ENCODE measurements around the gene SURF4.
"Not testable (repeated sequence)": the region's sequence is repeated elsewhere in the genome, so short reads cannot be mapped to it uniquely, and the experiment has no call there.

Gene SURF4

DNA sequence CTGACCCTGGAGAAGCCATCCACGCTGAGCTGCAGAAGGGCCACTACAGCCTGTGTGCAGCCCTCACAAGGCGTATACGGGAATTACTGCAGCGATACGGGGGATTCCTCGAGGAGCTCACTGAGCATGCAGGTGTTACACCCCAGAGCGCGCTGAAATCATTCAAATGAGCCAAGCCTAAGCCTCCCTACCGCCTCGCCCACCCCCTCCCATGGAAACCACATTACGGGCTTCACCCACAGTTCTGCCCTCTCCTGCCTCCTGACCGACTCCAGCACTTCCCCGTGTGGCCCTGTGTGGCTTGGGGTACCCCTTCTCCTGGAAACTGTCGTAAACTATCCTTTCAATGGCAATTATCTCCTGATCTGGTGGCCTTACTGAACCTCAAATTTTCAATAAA is 53.2 kb downstream of the SURF4 start:
- H3K4me3 ChIP-seq: no peak overlapping the region
- no peak overlapping the region for H3K27ac ChIP-seq

DNA sequence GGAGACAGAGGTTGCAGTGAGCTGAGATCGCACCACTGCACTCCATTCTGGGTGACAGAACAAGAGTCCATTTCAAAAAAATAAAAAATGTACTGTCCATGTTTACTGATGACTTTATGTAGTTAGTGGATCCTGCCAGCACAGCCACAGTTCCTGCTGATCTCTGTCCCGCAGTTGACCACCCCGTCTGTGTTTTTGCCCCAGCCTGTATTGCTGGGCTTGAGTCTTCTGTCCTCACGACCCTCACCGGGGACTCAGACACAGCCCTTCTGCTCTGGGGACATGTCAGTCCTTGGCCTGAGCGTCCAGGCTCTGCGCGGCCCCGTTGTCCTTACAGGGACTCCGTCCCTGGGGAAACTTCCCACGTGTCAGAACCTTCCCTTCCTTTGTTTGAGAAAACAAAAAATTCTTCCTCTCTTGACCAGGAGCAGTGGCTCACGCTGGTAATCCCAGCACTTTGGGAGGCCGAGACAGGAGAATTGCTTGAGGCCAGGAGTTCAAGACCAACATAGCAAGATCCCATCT is 54.4 kb downstream of the SURF4 start:
- no peak overlapping the region for H3K4me3 ChIP-seq
- H3K27ac ChIP-seq: no peak overlapping the region

DNA sequence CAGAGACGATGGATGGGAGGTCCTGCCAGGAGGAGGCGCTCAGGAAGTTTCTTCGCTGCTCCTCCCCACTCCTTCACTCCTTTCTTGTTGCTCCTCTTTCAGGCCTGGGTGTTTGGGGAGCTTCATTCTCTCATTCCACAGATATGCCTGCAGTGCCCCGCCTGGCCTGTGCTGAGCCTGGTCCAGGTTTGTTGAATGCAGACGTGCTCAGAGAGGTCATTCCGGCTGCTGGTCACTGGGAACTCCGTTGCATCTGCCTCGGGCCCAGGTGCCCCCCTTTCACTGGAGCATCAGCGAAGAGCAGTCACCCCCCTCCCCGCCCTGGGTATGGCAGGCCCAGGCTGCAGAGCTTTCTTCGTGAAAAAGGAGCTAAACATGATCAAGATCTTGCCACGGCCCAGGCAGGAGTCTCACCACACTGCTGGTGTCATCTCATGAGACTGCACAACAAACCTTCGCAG is 55.4 kb downstream of the SURF4 start:
- Histone ChIP-seq H3K27ac (no peak overlapping the region), H3K4me3 (no peak overlapping the region)

DNA sequence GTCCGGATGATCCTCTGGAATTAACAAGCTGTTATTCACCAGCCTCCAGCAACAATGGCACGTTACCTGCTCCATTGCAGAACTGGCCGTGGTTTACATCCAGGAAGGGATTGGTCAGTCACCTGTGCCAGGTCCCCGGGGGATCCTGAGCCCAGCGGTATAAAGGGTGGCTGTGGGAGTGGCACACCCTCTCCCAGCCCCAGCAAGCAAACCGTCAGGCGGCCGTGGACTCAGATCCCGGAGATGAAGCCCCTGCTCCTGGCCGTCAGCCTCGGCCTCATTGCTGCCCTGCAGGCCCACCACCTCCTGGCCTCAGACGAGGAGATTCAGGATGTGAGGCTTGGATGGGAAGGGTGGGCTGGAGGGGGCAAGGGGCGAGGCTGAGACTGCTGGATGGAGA is 58.3 kb downstream of the SURF4 start:
- H3K4me3 ChIP-seq, H3K27ac ChIP-seq: not testable (repeated sequence)

DNA sequence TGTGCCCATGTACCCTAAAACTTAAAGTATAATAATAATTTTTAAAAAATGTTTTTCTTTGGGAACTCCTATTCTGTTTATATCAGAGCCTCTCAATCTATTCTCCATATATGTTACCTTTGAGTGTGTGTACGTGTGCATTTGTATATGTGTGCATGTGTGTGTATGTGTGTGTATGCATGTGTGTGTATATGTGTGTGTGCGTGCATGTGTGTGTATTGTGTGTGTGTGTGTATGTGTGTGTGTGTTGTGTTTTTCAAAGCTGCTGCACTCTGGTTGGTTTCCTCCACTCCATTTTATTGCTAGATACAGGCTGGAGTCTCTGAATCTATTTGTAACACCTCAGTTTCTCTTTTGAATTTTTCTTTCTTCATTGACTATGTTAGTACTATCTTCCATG is 59.9 kb downstream of the SURF4 start:
- no peak overlapping the region for H3K4me3 ChIP-seq
- no peak overlapping the region for H3K27ac ChIP-seq

Data from skin epidermis (tissue), 12 donors.